SK-N-SH treated with all-trans-retinoic acid at 6 μM for 48 hours (cell line): ENCODE data around the gene UBAP2.

Source experiments
- ATAC-seq: fragments of 200-7000 bp; cut with Tn5 transposase; 3 replicates; pipeline ENCODE4 v1.9.1; 2020; ENCODE audit warnings: mild to moderate bottlenecking, moderate library complexity
- ARNTL ChIP-seq: fragments of 450-650 bp; formaldehyde crosslinking; IDR thresholded peaks from 2 replicates; pipeline ENCODE4 v1.5.0; 2020; ENCODE audit warnings: low read depth, mild to moderate bottlenecking, moderate library complexity, borderline replicate concordance
- BACH2 ChIP-seq: fragments of 250-450 bp; sonication (Bioruptor Pico); IDR thresholded peaks from 2 replicates; pipeline ENCODE4 v1.9.0; 2021; ENCODE audit warnings: mild to moderate bottlenecking, borderline replicate concordance
- CSDC2 ChIP-seq: fragments of 250-450 bp; sonication (Bioruptor Pico); IDR thresholded peaks from 2 replicates; pipeline ENCODE4 v1.5.0; 2020; ENCODE audit warnings: mild to moderate bottlenecking, moderate library complexity
- CSRNP3 ChIP-seq: fragments of 250-450 bp; sonication (Bioruptor Pico); IDR thresholded peaks from 2 replicates; pipeline ENCODE4 v1.5.1; 2021; ENCODE audit warnings: mild to moderate bottlenecking, moderate library complexity
- ESRRG ChIP-seq: fragments of 250-450 bp; sonication (Bioruptor Pico); IDR thresholded peaks from 2 replicates; pipeline ENCODE4 v1.6.1; 2021; ENCODE audit warnings: mild to moderate bottlenecking
- GLIS3 ChIP-seq: fragments of 250-450 bp; sonication (Bioruptor Pico); IDR thresholded peaks from 2 replicates; pipeline ENCODE4 v1.5.0; 2020; ENCODE audit warnings: mild to moderate bottlenecking, moderate library complexity
- ISL1 ChIP-seq: fragments of 250-450 bp; sonication (Bioruptor Pico); IDR thresholded peaks from 2 replicates; pipeline ENCODE4 v2.1.2; 2022; ENCODE audit warnings: mild to moderate bottlenecking, moderate library complexity
- OSR1 ChIP-seq: fragments of 250-450 bp; sonication (Bioruptor Pico); IDR thresholded peaks from 2 replicates; pipeline ENCODE4 v1.8.0; 2022; ENCODE audit warnings: moderate library complexity, mild to moderate bottlenecking, inconsistent platforms
- PATZ1 ChIP-seq: fragments of 250-450 bp; sonication (Bioruptor Pico); IDR thresholded peaks from 2 replicates; pipeline ENCODE4 v1.8.0; 2020; ENCODE audit warnings: mild to moderate bottlenecking, moderate library complexity, borderline replicate concordance
- PPARA ChIP-seq: fragments of 250-450 bp; sonication (Bioruptor Pico); IDR thresholded peaks from 2 replicates; pipeline ENCODE4 v1.5.0; 2020; ENCODE audit warnings: mild to moderate bottlenecking, borderline replicate concordance
- RARB ChIP-seq: fragments of 250-450 bp; sonication (Bioruptor Pico); IDR thresholded peaks from 2 replicates; pipeline ENCODE4 v1.8.0; 2021; ENCODE audit warnings: mild to moderate bottlenecking, moderate library complexity
- SNAI2 ChIP-seq: fragments of 250-450 bp; sonication (Bioruptor Pico); IDR thresholded peaks from 2 replicates; pipeline ENCODE4 v1.5.0; 2020; ENCODE audit warnings: mild to moderate bottlenecking, moderate library complexity
- TSHZ2 ChIP-seq: fragments of 250-450 bp; sonication (Bioruptor Pico); IDR thresholded peaks from 2 replicates; pipeline ENCODE4 v1.5.0; 2020; ENCODE audit warnings: mild to moderate bottlenecking, moderate library complexity
- ZC3H10 ChIP-seq: fragments of 250-450 bp; sonication (Bioruptor Pico); IDR thresholded peaks from 2 replicates; pipeline ENCODE4 v1.5.1; 2021; ENCODE audit warnings: mild to moderate bottlenecking, moderate library complexity
- ZFP3 ChIP-seq: fragments of 250-450 bp; sonication (Bioruptor Pico); IDR thresholded peaks from 2 replicates; pipeline ENCODE4 v1.5.0; 2020; ENCODE audit warnings: mild to moderate bottlenecking, moderate library complexity
- ZFP30 ChIP-seq: fragments of 450-650 bp; formaldehyde crosslinking; IDR thresholded peaks from 2 replicates; pipeline ENCODE4 v1.5.0; 2022; ENCODE audit warnings: mild to moderate bottlenecking, moderate library complexity
- ZNF565 ChIP-seq: fragments of 450-650 bp; formaldehyde crosslinking; conservative IDR thresholded peaks from 2 replicates; pipeline ENCODE4 v1.5.0; 2020; ENCODE audit warnings: low read depth, mild to moderate bottlenecking, moderate library complexity
- ZNF70 ChIP-seq: fragments of 450-650 bp; formaldehyde crosslinking; IDR thresholded peaks from 2 replicates; pipeline ENCODE4 v1.5.0; 2020; ENCODE audit warnings: mild to moderate bottlenecking, moderate library complexity
- ZNF8 ChIP-seq: fragments of 450-650 bp; formaldehyde crosslinking; IDR thresholded peaks from 2 replicates; pipeline ENCODE4 v1.5.0; 2020; ENCODE audit warnings: mild to moderate bottlenecking, moderate library complexity

UBAP2 gene

GRCh38 chr9:34048727-34049629 is at the start of gene UBAP2:
Gene UBAP2, minus strand, starts transcription at chr9:34048887. Its CDS starts 31,739 bp downstream, at chr9:34017148.
- peak; percentile 92 for ATAC-seq
- TF ChIP-seq ZC3H10 (CRISPR knock-in tag): no peak
- TF ChIP-seq ZNF565 (CRISPR knock-in tag): 0 out of 2 replicates have a peak, but pooled peaks have one; percentile 12
- no peak for TF ChIP-seq ARNTL (CRISPR knock-in tag)
- 0 out of 2 replicates have a peak, but pooled peaks have one; percentile 47 for TF ChIP-seq GLIS3 (CRISPR knock-in tag)
- peak; percentile 23; the same call in 1 of the 2 replicates for TF ChIP-seq CSDC2 (CRISPR knock-in tag)
- TF ChIP-seq ISL1 (CRISPR knock-in tag): no peak

GRCh38 chr9:34098307-34098706 is 49.6 kb upstream of the UBAP2 start:
- TF ChIP-seq SNAI2 (no peak), TSHZ2 (CRISPR knock-in tag) (no peak)
- no peak for ATAC-seq

GRCh38 chr9:34097865-34098264 is 49.2 kb upstream of the UBAP2 start:
- ATAC-seq: no peak
- TF ChIP-seq ZNF70 (no peak), ZC3H10 (CRISPR knock-in tag) (no peak), ZFP3 (no peak), SNAI2 (no peak), PPARA (CRISPR knock-in tag) (no peak)

GRCh38 chr9:34096751-34097150 is 48.1 kb upstream of the UBAP2 start:
- TF ChIP-seq ARNTL (CRISPR knock-in tag) (no peak), RARB (no peak), ZNF8 (CRISPR knock-in tag) (no peak), PPARA (CRISPR knock-in tag) (no peak), CSRNP3 (CRISPR knock-in tag) (no peak), ESRRG (CRISPR knock-in tag) (no peak), PATZ1 (CRISPR knock-in tag) (no peak), ISL1 (CRISPR knock-in tag) (no peak)
- ATAC-seq: no peak

- ATAC-seq: no peak
Observed at GRCh38 chr9:34093578-34093977, 44.9 kb upstream of the UBAP2 start.

More at GRCh38 chr9:34093578-34093977, 44.9 kb upstream of the UBAP2 start:
- TF ChIP-seq ZNF70: no peak
- no peak for TF ChIP-seq SNAI2
- TF ChIP-seq ARNTL (CRISPR knock-in tag): no peak
- TF ChIP-seq TSHZ2 (CRISPR knock-in tag): no peak
- TF ChIP-seq PATZ1 (CRISPR knock-in tag): no peak
- TF ChIP-seq ZFP30: no peak
- TF ChIP-seq CSDC2 (CRISPR knock-in tag): no peak
- TF ChIP-seq GLIS3 (CRISPR knock-in tag): no peak
- TF ChIP-seq ZNF8 (CRISPR knock-in tag): no peak
- no peak for TF ChIP-seq ZNF565 (CRISPR knock-in tag)
- no peak for TF ChIP-seq ZC3H10 (CRISPR knock-in tag)
- TF ChIP-seq ISL1 (CRISPR knock-in tag): no peak
- TF ChIP-seq BACH2 (CRISPR knock-in tag): no peak
- TF ChIP-seq PPARA (CRISPR knock-in tag): no peak
- no peak for TF ChIP-seq OSR1
- TF ChIP-seq, all 23 proteins: peak for 0
